Measurements from ENCODE around the gene LRRC66. TPM values are rescaled to one million over a fixed set of nuclear protein-coding genes. Genes with fewer than 3 reads are reported as not detected.

LRRC66 gene
- total RNA-seq, 1 experiment from 2014 or later: 0.15 TPM

- DNase-seq (ENCODE audit: extremely low read depth, low read depth): no peak
Observed at GRCh38 chr4:52014903-52015302, 5.3 kb downstream of the LRRC66 start.

- no peak for DNase-seq (ENCODE audit: extremely low read depth, low read depth)
Observed at GRCh38 chr4:52012651-52013050, 7.5 kb downstream of the LRRC66 start.

- no peak for DNase-seq (ENCODE audit: extremely low read depth, low read depth)
Observed at GRCh38 chr4:52010986-52011385, 9.2 kb downstream of the LRRC66 start.

DNA sequence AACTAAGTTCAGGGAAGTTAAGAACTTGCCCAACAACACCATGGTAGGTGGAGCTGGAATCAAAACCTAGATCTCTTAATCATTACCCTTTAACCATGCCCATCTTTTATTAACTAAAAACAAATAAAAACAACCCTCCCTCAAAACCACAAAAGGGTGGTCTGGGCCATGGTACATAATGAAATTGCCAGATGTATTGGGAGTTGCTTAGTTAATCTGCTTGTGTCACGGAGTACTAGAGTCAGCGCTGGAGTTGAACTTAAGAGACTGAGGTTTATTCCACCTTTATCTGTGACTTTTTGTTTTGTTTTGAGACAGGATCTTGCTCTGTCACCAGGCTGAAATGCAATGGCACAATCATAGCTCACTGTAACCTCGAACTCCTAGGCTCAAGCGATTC, 13.3 kb downstream of the LRRC66 start:
- no peak for DNase-seq (ENCODE audit: extremely low read depth, low read depth)

DNA sequence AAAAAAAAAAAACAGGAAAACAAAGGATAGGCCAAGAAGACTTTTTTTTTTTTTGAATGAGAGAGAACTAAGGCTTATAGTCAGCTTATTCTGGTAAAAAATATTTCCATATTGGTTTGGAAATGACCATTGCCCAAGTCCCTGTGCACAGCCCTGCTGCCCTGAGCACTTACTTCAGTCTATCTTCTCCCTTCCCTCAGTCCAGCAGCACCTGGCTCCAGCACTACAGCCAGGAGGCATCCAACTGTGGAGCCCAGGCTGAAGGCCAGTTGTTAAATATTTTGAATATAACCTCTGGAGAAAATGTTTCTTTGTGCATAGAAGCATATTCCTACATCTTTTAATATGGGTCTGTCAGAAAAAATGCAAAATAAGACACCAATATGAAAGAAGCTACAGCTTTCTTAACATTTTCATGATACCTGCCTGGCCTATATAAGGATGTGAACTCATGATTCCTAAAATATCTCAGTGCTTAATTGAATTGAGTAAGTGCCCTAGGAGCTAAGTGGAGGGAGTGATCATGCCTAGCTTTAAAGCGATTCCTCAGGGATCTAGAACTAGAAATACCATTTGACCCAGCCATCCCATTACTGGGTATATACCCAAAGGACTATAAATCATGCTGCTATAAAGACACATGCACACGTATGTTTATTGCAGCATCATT, 14.4 kb downstream of the LRRC66 start:
- no peak for DNase-seq (ENCODE audit: extremely low read depth, low read depth)

DNA sequence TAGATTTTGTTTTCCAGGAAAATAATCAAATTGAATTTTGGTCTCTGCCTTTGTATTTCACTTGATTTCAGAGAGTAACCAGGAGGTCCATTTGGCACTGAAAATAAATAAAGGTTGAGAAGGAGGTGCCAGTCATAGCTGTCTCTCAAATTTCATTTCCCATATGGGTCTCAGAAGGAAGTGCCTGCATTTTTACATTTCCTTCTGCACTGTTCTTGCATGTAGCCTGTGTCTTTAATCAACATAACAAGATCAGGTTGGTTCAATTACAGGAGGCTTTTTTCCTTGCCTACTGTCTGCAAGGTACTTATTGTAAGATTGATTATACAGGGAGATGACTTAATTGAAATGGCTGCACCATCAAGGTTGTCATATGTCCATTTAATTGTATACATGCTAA, 15.7 kb downstream of the LRRC66 start:
- no peak for DNase-seq (ENCODE audit: extremely low read depth, low read depth)

DNA sequence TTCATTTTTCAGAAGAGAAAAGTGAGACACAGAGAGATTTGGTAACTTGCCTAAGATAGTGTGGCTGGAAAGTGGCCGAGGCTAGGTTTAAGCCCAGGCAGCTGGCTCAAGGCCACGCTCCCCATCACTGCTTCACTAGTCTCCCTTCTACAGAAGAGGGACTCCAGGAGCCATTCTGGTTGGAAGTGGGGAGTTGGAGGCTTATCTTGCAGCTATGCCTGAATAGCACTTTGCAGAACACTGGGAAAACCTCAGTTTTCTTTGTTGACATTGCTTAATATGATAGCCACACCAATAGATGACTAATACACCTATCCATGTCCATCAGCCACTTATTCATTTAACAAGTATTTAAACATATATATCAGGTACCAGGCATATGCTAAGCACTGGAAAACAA, 18.5 kb downstream of the LRRC66 start:
- DNase-seq (ENCODE audit: extremely low read depth, low read depth): no peak

DNA sequence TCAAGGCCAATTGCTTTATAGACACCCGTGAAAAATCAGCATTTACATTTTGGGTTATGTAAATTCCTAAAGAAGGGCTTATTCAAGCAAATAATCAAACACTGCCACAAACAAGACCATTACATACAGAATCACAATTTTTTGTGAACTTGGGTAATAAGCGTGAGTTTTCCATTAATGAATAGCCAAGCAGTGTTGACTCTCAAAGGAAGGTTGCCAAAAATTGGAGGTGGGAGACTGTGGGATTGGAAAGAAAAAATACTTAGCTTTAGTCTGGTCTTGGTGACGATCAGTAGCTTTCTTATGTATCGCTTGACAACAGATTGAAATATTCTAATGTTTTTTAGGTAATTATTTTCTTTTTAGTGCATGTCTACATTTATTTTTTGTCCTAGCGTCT, 20.9 kb downstream of the LRRC66 start:
- no peak for DNase-seq (ENCODE audit: extremely low read depth, low read depth)

DNA sequence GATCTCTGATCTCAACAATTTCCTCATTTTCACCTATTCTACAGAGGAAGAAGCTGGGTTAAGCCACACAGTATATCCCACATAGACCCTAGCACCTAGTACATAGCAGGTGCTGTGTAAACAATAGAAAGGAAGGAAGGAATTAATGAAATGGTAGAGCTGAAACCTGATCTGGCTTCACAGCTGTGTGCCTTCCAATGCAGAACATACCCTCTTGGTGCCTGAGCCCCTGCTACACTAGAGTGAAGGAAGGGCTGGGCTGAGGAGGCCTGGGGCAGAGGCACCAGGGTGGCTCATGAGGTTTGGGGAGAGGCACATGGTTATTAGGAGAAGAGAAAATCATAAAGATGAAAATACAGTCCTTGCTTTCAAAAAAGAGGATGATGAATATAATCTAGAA, 21.3 kb downstream of the LRRC66 start:
- DNase-seq (ENCODE audit: extremely low read depth, low read depth): no peak

GRCh38 chr4:51997647-51998046, 22.5 kb downstream of the LRRC66 start:
- DNase-seq (ENCODE audit: extremely low read depth, low read depth): no peak

GRCh38 chr4:51995647-51996220, 24.4 kb downstream of the LRRC66 start:
- DNase-seq (ENCODE audit: extremely low read depth, low read depth): no peak

DNA sequence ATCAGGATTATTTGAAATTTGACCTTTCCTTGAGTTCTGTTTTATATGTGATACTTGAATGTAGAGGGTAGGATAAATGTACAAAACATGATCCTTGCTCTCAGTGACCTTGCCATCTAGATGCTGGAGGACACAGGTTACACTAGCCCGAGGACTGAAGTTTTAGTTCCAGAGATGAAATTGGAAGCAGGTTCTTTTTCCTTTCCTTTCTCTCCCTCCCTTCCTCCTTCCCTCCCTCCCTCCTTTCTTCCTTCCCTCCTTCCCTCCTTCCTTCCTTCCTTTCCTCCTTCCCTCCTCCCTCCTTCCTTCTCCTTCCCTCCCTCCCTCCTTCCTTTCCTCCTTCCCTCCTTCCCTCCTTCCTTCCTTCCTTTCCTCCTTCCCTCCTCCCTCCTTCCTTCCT, 54.3 kb downstream of the LRRC66 start:
- DNase-seq (ENCODE audit: extremely low read depth, low read depth): no peak

DNA sequence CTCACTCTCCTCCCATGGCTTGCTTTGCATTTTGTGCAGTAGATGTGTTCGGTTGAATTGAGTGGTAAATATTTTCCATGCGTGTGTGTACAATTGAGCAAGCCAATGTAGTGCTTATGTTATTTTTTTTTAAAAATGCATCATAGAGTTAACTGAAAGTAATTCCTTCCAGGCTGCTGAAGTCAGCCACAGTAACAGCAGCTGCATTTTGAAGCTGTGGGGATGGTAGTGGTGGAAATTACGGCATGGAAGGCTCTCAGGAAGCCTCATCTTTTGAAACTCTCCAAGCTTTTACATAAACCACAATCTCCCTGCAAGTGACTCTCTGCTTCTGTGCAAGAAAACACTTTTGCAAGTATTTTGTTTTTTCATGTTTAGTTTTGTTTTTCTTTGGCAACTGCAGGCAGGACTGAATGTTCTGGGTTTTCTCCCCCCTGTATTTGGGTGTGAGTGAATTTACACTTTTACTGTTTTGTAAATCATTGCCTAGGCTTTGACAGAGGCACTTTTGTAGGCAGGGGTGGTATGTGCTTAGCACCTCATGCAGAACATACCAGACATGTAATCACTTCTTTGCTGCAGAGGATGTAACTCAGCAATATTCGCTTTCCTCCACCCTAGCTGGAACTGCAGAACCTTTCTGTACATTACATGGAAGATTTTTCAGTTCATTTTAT, 56.2 kb downstream of the LRRC66 start:
- DNase-seq (ENCODE audit: extremely low read depth, low read depth): no peak

DNA sequence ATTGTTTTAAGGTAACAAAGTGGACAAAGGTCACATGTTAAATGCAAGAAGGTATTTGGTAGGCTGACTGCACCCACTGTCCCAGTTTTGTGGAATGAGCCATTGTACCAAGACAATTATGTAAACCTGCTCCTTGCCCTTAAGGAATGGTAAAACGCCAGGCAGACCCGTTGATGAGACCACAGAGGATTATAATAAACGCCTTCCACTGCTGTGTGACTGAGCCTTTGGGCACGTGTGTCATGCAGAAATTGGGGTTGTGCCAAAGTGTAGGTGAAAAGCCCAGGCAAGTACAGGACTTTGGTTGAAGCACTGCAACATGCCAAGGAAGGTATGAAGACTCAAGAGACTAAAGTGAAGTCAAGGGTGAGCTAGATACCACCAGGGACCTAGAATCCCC, 59.7 kb downstream of the LRRC66 start:
- DNase-seq (ENCODE audit: extremely low read depth, low read depth): no peak

DNA sequence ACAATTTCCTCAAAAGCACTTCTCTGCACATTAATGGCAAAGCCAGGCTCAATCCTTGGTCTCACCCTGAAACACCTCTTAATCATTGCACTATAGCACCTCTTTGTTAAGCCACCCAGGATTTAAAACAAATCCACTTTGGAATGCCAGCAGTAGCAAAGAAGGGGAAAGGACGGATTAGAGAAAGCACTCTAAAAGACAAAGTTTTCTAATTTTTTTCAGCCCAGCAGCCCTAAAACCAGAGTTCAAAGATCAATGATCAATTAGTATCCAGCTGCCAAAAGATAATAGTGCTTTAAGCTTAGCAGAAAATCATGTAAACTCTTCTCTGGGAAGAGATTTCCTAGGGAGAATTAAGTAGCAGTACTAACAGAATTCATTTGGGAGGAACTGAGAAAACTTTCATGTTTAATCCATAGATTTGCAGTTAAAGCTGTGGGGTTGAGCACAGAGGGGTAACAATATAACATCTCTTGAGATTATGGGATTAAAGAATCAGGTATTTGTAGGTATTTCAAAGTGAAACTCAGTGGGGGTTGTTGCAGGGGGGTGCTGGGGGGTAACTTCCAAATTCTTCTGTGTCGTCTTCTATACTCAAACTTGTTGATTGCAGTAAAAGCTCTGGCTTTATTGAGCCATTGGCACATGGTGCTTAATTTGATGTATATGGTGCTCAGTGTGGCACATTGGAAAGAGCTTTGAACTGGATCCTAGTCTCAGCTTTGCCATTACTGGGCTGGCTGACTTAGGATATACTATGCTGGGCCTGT, 61.8 kb downstream of the LRRC66 start:
- DNase-seq (ENCODE audit: extremely low read depth, low read depth): no peak

Small RNAs within 50 kb of the gene (small RNA-seq; reads per million reads assigned to genes)
- gene AC104784.1: 0 reads per million in 2 experiments

Other genes starting within 250 kb of the LRRC66 start
- gene DCUN1D4, start 177.2 kb downstream of the LRRC66 start, total RNA-seq (2014; rRNA removed; shearing (Covaris generic)): 29.3 and 39.8 TPM in 2 replicates
- gene SGCB, start 17.9 kb upstream of the LRRC66 start, total RNA-seq (2014; rRNA removed; shearing (Covaris generic)): 12.1 and 12.4 TPM in 2 replicates
- 4.1 and 5.7 TPM in 2 replicates for gene SPATA18, start 30.9 kb upstream of the LRRC66 start, total RNA-seq (2014; rRNA removed; shearing (Covaris generic))

All from NCI-H460 (cell line).